DMS114 treated with DMSO at 0.1 percent for 48 hours (cell line): Measurements from ENCODE around the gene B9D2.

ENCODE experiments used
- DNase-seq: peaks from one replicate; lab custom pipeline; 2025; ENCODE audit not compliant: unreplicated experiment; lab: John Stamatoyannopoulos, UW

Gene B9D2

GRCh38 chr19:41328157-41328841 lies 35.6 kb downstream of the B9D2 start:
- no peak for DNase-seq

GRCh38 chr19:41327576-41328156 lies 36.3 kb downstream of the B9D2 start:
- no peak for DNase-seq

GRCh38 chr19:41327076-41327575 lies 36.8 kb downstream of the B9D2 start:
- DNase-seq = no peak

- DNase-seq = no peak
Measured at GRCh38 chr19:41325947-41326706, 37.8 kb downstream of the B9D2 start.

- no peak for DNase-seq
Measured at GRCh38 chr19:41325640-41325946, 38.4 kb downstream of the B9D2 start.

- no peak for DNase-seq
Measured at GRCh38 chr19:41324921-41325639, 38.9 kb downstream of the B9D2 start.

GRCh38 chr19:41324231-41324702 lies 39.7 kb downstream of the B9D2 start:
- no peak for DNase-seq

GRCh38 chr19:41323430-41324125 lies 40.4 kb downstream of the B9D2 start:
- no peak for DNase-seq

GRCh38 chr19:41323023-41323422 lies 40.9 kb downstream of the B9D2 start:
- DNase-seq = no peak

GRCh38 chr19:41322451-41322850 lies 41.5 kb downstream of the B9D2 start:
- DNase-seq = no peak

GRCh38 chr19:41321600-41322270 lies 42.2 kb downstream of the B9D2 start:
- DNase-seq = peak; percentile 22

- no peak for DNase-seq
Measured at GRCh38 chr19:41321204-41321599, 42.7 kb downstream of the B9D2 start.

GRCh38 chr19:41320568-41320967 lies 43.4 kb downstream of the B9D2 start:
- DNase-seq = no peak

- DNase-seq = no peak
Measured at GRCh38 chr19:41320185-41320518, 43.8 kb downstream of the B9D2 start.

GRCh38 chr19:41319500-41320184 lies 44.3 kb downstream of the B9D2 start:
- DNase-seq = no peak

- no peak for DNase-seq
Measured at GRCh38 chr19:41318696-41319499, 45.1 kb downstream of the B9D2 start.

- no peak for DNase-seq
Measured at GRCh38 chr19:41316306-41316920, 47.5 kb downstream of the B9D2 start.

- no peak for DNase-seq
Measured at GRCh38 chr19:41311613-41312012, 52.3 kb downstream of the B9D2 start.

GRCh38 chr19:41311072-41311471 lies 52.9 kb downstream of the B9D2 start:
- no peak for DNase-seq
